HG03575 (cell line): ENCODE results near the gene SEBOX.

Experiments
- ATAC-seq: cut with Tn5 transposase; IDR thresholded peaks from one replicate; pipeline ENCODE4 v1.9.1; 2021; ENCODE audit not compliant: unreplicated experiment, insufficient number of reproducible peaks, low FRiP score; ENCODE audit errors: extremely low read depth

The SEBOX gene

DNA sequence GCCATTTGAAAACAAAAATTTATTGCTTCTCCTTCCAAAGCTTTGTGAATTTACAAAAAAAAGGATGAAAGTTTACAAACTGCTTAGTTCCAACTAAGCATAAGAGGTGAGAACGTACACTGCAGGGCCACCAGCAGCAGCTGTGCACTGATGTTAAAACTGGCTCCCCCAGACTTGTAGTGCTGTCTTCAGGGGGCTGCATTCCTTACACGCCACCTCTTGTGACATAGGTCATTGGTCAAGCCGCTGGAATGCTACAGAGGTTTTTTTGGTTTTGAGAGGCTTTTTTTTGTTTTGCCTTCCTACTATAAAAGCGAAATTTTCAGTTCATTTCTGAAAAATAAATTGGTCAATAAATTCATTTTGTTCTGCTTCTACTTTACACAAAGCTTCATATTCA, 36.7 kb downstream of the SEBOX start:
- no peak for ATAC-seq

DNA sequence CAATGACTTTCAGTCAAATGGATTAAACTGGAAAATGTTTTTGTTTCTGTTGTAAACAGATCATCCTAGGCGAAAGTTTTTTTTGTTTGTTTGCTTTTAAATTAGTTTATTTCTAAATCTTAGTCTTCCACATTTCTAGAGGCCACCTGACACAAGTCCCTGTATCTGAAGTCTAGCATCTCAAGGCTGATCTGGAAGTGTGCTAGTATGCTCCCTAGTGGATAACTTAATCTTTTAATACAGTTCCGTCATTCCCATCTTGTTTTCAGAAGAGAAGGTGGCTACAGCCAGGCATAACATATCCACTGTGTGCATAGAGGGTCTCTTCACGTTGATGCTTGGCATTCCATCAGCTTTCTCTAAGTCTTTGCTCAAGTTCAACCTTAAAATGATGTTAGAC, 37.3 kb downstream of the SEBOX start:
- no peak for ATAC-seq

DNA sequence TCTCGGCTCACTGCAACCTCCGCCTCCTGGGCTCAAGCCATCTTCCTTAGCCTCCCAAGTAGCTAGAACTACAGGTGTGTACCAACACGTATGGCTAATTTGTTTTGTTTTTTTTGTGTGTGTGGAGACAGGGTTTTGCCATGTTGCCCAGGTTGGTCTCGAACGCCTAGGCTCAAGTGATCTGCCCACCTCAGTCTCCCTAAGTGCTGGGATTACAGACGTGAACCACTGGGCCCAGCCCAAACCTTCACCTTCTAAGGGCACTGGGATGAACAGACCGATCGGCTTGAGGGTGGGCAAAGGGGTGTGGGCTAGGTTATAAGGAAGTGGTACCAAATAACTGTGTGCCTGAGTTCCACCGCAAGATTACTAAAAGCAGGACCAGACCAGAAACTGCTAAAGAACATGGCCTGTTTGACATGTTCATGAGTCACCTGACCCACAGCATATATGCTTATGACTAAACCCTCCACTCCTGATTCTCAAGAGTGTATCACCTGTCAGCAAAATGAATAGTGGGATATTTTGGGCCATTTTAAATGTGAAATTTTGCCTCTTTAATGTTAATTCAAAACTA, 37.9 kb downstream of the SEBOX start:
- ATAC-seq, result no peak

DNA sequence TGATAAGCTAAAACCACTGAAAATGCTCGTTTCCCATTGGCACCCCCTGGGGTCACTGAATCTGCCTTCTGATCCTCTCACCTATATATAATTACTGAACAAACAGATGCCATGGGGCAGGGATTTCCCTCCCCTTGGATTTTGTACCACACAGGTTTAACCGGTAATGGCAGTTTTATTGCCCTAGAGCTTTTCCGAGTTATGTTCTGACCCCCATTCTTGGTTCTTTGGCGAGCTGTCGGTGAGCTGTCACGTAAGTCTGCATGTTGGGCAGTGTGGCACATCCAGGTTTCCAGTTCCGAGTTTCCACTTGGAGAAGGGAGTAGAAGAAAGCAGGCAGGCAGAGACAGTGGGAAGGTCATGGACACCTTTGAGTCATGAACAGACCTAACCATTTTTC, 38.9 kb downstream of the SEBOX start:
- no peak for ATAC-seq

DNA sequence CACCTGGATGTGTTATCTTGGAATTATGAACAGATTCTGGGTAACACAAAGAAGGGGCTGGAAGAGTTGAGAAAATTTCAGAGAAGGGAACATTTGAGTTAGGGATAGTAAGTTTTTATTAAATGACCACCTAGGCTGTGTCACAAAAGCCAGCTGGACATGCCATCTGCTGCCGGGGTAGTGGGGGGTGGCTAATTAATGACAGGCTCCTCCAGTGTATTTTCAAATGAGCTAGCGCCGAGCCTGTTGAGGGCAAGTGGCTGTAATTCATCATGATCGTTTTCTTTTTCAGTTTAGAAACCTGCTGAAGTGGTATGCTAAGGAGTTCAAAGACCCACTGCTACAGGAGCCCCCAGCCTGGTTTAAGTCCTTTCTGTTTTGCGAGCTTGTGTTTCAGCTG, 39.8 kb downstream of the SEBOX start:
- no peak for ATAC-seq

DNA sequence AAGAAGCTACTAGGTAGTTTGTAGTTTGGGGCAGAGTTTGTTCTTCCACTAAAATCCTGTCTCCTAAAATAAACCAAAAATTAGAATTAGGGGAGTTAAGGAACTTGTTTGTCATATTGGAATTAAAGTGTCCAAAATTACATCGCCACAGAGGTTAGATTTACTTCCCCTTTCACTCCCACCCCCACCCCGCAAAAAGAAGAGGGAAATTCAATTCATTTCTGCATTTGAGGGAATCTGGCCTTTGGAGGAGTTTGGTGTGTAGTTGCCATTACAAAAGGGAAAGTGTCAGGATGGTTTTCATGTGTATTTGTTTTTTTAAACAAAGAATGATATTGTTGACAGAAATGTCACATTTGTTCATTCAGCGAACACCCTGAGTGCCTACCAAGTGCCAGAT, 40.2 kb downstream of the SEBOX start:
- ATAC-seq, result no peak

DNA sequence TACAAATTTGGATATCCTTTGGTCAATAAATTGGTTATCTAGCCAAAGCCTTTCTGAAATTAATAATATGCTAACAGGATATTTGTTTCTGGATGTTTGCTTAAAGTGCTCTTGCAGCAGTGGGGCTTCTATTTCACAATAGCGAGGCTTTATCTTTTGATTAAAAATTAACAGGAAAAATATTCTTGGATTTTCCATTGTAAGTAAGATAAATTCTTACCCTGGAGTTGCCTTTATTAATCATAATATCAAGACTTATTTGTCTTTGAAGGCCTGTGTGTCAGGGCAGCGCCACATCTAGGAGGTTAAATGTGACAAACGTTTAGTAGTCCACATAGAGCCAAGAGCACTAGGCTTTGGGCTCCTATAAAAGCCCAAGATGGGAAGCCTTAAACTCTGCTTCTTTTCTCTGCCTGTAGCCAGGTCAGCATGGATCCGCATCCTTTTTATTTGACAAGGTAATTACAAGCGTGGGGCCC, 40.7 kb downstream of the SEBOX start:
- no peak for ATAC-seq

DNA sequence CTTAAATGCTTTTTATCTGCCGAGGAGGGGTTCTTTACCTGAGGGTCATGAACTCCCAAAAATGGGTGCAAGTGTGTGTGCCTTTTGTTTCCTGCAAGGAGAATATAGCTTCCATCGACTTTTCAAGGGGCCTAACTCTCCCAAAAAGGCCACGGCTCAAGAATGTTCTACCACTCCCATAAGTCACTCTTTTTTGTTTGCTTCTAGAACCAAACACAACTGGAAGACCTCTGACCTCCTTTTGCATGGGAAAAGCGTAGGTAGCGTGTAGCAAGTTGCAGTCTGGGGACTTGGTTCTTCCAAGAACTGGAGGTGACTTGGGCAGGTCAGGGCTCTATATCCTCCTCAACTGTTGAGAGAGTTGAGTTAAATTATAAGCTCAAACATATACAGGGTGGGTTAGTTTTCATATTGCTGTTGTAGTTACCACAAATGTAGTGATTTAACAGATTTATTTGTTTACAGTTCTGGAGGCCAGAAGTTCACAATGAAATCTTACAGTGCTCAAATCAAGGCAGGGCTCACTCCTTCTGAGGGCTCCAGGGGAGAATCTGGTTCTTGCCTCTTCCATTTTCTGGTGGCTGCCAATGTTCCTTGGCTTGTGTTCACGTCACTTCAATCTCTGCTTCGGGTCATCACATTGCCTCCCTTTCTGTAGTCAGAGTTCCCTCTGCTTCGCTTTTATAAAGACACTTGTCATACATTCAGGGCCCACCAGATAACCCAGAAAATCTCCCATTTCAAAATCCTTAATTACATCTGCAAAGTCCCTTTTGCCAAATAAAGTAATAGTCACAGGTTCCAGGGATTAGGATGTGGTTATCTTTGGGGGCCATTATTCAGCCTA, 44.6 kb downstream of the SEBOX start:
- ATAC-seq, result no peak

DNA sequence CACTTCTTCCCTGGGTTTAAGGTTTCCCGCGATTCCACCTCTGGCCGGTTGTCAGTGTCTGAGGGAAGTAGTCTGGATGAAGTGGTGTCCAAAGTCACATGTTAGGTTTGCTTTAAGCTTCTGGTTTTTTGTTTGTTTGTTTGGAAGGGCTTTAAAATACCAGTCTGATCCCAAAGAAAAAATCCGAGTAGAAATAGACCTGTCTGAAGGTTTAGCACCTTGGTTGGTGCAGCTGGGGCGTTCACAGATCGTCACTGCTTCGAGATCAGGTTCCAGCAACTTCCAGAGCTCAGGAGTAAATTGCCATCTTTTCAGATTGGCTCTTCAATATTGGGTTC, 45.4 kb downstream of the SEBOX start:
- ATAC-seq, result no peak

DNA sequence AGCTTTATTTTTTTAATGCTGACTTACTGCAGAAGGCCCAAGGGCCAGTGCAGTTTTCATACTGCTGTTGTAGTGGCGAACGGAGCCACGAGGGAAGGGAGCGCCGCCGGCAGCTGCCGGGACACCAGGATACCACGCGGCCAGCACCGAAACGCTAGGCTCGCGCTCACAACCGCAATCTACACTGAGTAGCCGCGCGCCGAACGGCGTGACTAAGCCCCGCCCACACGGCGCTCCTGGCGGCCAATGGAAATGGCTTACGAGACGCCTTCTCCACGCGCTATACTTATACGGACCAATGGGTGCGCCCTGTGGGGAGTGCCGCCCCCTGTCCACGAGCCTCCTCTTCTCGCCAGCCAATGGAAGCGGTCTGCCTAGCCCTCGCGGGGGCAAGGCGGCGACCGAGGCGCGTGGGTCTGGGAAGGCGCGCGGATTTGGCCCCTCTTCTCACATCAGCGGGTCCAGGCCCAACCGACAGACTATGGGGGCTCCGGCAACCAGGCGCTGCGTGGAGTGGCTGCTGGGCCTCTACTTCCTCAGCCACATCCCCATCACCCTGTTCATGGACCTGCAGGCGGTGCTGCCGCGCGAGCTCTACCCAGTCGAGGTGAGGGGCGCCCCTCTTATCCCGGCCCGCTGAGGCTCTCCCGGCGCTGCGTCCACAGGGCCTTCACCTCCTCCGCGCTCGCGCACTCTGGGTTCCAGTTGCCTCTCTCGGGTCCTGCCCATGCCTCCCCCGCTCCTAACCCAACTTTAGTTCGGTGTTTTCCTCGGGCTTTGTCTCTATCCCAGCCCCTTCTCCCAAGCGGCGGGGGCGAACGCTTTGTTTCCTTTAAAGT, 46.0 kb downstream of the SEBOX start, which contains the start of gene TMEM97:
Gene TMEM97 (plus strand): TSS at position 442 of the 839 bp plus-strand sequence. CDS start 40 bp downstream, at position 482.
- peak; percentile 57 for ATAC-seq

DNA sequence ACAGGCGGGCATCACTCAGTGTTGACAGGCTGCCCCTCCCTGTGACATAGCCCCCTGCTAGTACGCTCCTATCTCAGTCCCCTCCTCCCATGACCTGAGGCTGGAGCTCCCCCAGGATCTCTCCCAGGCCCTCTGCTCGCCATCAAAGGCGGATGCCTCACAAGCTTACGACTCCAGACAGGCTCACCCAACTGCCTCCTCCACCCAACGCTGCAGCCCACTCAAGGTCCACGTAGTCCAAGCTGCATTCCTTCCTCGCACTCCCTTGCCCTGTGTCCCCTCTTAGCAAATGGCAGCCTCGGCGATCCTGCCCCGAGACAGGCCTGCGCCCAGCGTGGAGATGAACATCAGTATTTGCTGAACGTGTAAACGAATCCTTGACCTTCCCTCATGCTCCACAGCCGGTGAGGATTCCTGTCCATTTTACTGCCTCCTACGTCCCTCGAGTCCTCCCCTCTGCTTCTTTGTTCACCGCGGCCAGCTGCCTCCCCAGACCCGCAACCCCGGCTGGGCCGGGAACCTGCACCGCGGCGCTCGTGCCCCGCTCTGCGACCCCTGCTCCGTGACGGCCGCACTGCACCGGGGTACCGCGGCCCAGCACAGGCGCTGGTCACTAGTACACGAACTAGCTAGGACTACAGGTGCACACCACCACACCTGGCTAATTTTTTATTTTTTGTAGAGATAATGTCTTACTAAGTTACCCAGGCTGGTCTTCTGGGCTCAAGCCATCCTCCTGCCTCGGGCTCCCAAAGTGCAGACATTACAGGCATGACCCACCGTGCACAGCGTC, 46.8 kb downstream of the SEBOX start:
- no peak for ATAC-seq

DNA sequence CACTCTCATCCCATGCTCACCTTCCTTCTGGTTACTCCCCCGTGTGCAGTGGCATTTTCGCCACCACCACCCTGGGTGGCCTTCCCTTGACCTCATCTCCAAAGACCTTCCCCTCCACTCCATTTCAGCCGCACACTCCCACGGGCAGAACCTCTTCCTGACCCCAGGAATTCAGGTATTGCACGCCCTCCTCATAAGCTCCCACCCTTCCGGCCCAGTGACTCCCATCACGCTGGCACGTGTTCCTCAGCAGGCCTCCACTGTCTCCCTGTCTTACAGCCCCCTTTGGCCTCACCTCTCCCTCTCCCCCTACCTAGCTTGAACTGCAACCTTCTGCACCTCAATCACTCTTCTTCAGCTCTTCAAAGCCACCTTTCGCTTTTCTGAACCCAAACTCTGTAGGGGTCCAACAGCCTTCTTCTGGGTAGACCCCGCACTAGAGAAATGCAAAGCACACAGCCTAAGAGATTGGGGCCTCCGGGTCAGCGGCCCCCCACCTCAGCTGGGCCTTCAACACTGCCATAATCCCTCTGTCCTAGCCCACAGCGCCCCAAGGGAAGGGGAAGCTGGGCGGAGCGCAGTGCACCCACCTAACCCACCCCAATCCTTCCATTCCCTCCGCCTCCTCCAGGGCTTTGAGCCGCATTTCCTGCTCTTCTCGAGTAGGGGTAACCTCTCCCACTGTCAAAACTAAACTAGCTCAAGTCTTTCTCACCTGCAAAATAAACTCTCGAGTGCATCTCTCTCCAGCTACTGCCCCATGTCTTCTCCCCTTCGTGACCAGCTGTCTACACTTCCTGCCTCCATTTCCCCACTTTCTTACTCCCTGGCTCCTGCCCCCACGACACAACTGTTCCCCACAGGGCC, 47.7 kb downstream of the SEBOX start:
- ATAC-seq, result no peak

DNA sequence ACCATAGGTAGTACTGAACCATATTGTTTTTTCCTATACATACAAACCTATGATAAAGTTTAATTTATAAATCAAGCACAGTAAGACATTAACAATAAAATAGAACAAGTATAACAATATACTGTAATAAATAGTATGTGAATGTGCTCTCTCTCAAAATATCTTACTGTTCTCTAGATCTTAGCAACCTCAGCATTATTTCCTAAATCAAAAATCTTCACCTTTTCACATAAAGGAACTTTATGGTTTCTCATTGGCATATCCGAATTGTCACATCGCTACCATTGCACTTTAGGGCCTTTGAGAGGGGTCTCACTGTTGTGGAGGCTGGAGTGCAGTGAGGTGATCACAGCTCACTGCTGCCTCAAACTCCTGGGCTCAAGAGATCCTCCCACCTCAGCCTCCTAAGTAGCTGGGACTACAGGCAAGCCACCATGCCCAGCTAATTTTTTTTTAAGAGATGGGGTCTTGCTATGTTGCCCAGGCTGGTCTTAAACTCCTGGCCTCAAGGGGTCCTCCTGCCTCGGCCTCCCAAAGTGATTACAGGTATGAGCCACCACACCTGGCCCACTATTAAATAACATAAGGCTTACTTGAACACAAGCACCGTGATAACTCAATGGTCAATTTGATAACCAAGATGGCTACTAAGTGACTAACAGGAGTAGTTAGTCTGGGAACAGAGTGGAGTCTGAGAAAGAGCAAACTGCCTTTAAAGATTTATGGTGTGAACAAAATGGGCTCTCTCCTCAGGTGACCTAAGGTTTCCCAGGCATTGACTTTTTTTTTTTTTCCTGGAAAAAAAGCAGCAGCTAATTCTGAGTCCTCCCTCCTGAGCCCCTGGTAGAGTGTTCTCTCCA, 48.9 kb downstream of the SEBOX start:
- ATAC-seq, result no peak

DNA sequence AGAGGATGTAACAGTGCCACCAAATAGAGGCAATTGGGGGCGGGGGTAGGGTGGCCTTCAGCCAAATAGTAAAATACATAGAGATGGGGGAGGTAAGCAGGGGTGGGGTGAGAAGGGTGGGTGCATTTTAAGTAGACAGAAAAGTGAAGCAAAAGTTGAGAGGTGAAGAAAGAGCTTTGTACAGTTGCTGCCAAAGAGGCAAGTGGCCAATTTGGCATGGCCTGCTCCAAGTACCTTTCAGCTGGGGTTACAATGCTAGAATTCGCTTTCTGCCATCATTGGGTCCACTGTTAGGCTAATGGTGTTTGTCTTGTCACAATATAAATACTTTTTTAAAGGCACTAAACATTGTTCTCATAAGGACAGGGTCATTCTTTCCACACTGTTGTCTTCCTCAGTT, 51.2 kb downstream of the SEBOX start:
- no peak for ATAC-seq
